NOMO-1 (cell line): Measurements from ENCODE around the gene SGCE.

Experiments
- DNase-seq, 2 experiments: peaks; one replicate each; lab custom pipeline; 2025; ENCODE audit not compliant: unreplicated experiment in 2 of 2; lab: John Stamatoyannopoulos, UW

The SGCE gene

GRCh38 chr7:94577357-94577756 is 78.6 kb downstream of the SGCE start:
- no peak for DNase-seq

- no peak for DNase-seq
Observed at GRCh38 chr7:94576316-94576715, 79.6 kb downstream of the SGCE start.

GRCh38 chr7:94575646-94576045 is 80.3 kb downstream of the SGCE start:
- DNase-seq = no peak

GRCh38 chr7:94571816-94572215 is 84.1 kb downstream of the SGCE start:
- no peak for DNase-seq

- no peak for DNase-seq
Observed at GRCh38 chr7:94567396-94567795, 88.5 kb downstream of the SGCE start.

- DNase-seq = no peak
Observed at GRCh38 chr7:94565247-94565894, 90.6 kb downstream of the SGCE start.

- DNase-seq = no peak
Observed at GRCh38 chr7:94562525-94562924, 93.4 kb downstream of the SGCE start.

- DNase-seq = no peak
Observed at GRCh38 chr7:94561841-94562514, 94.0 kb downstream of the SGCE start.

- no peak for DNase-seq
Observed at GRCh38 chr7:94559972-94560371, 96.0 kb downstream of the SGCE start.

GRCh38 chr7:94557215-94557614 is 98.7 kb downstream of the SGCE start:
- no peak for DNase-seq

- no peak for DNase-seq
Observed at GRCh38 chr7:94556028-94556427, 99.9 kb downstream of the SGCE start.

GRCh38 chr7:94547126-94547525 is 108.8 kb downstream of the SGCE start:
- peak in 1 of 2 experiments; percentile 12 for DNase-seq

- DNase-seq = no peak
Observed at GRCh38 chr7:94540428-94540827, 115.5 kb downstream of the SGCE start.
